HepG2 (cell line): Measurements from ENCODE around the gene RERE. TPM values are rescaled to one million over a fixed set of nuclear protein-coding genes. Genes with fewer than 3 reads are reported as not detected.

ENCODE experiments used
- ATAC-seq: fragments of 200-7000 bp; cut with Tn5 transposase; 3 replicates; pipeline ENCODE4 v1.9.1; 2020; ENCODE audit warnings: mild to moderate bottlenecking, moderate library complexity
- BruUV-seq: library from RNA; stranded (reverse); fragments of 400-500 nt; replicated peaks from 2 replicates; lab custom pipeline; 2021; lab: Mats Ljungman, UMichigan
- CTCF ChIA-PET: fragments of 300-600 bp; formaldehyde crosslinking; extraction: SDS; loops from one replicate; lab custom pipeline; 2021; ENCODE audit warnings: low total read pairs, inconsistent platforms, low intra/inter-chr PET ratio; lab: Yijun Ruan, JAX
- POLR2A ChIA-PET: fragments of 350-600 bp; sonication (Branson Sonifier 250); formaldehyde crosslinking; loops from one replicate; lab custom pipeline; 2020; ENCODE audit warnings: antibody characterized with exemption, inconsistent platforms; lab: Yijun Ruan, JAX
- DNase-seq: peaks from one replicate; pipeline ENCODE4 v3.0.0-alpha.2; 2015; ENCODE audit warnings: low spot score
- FAIRE-seq: peaks from 3 replicates; lab custom pipeline; 2011; peaks lifted over from hg19 to GRCh38; lab: Jason Lieb, UNC
- H2AFZ ChIP-seq: one replicate; pipeline ENCODE4 v1.6.1; 2011; ENCODE audit warnings: low read length, inconsistent platforms
- H3K27ac ChIP-seq: fragments of 300-600 bp; 3 replicates; pipeline ENCODE4 v1.8.0; 2011; ENCODE audit warnings: mixed run types, mild to moderate bottlenecking, mixed read lengths, low read length, inconsistent platforms; ENCODE audit not compliant: insufficient read depth; ENCODE audit errors: extremely low read length
- H3K27me3 ChIP-seq, 2 experiments: fragments of 200-600 bp in 1 of 2; 2 replicates in 1 of 2; 3 replicates in 1 of 2; pipeline versions ENCODE4 v1.6.0 to v1.8.0; 2011; ENCODE audit warnings: low read length in 2 of 2, mild to moderate bottlenecking in 2 of 2, moderate library complexity in 2 of 2, inconsistent platforms in 1 of 2; ENCODE audit not compliant: insufficient read depth in 2 of 2, control insufficient read depth in 1 of 2
- H3K36me3 ChIP-seq, 2 experiments: fragments of 200-600 bp in 1 of 2; replicated peaks in 1 of 2; 2 replicates in 1 of 2; 3 replicates in 1 of 2; pipeline versions ENCODE4 v1.5.1 to v1.8.0; 2011; ENCODE audit warnings: low read length in 2 of 2, inconsistent platforms in 1 of 2; ENCODE audit not compliant: insufficient read depth in 2 of 2, control insufficient read depth in 1 of 2
- H3K4me1 ChIP-seq: 2 replicates; pipeline ENCODE4 v1.5.1; 2012; ENCODE audit warnings: low read length, inconsistent platforms; ENCODE audit not compliant: insufficient read depth
- H3K4me2 ChIP-seq: 2 replicates; pipeline ENCODE4 v1.6.0; 2011; ENCODE audit warnings: low read depth, low read length, inconsistent platforms
- H3K4me3 ChIP-seq, 3 experiments: fragments of 200-600 bp in 1 of 3; sonication (generic), shearing (Covaris generic) in 1 of 3; replicated peaks in 1 of 3; 2 replicates each; pipeline ENCODE4 v1.5.1; 2011 to 2016; ENCODE audit warnings: low read length in 3 of 3, inconsistent platforms in 2 of 3, low read depth in 2 of 3, mild to moderate bottlenecking in 2 of 3, control low read depth in 1 of 3, mixed read lengths in 1 of 3; ENCODE audit not compliant: insufficient read depth in 1 of 3
- H3K79me2 ChIP-seq: one replicate; pipeline ENCODE4 v1.6.1; 2011; ENCODE audit warnings: low read length, inconsistent platforms; ENCODE audit not compliant: insufficient read depth
- H3K9ac ChIP-seq: 2 replicates; pipeline ENCODE4 v1.6.0; 2011; ENCODE audit warnings: mild to moderate bottlenecking, low read depth, low read length, inconsistent platforms; ENCODE audit not compliant: insufficient read depth
- H3K9me3 ChIP-seq: 2 replicates; pipeline ENCODE4 v1.5.1; 2012; ENCODE audit warnings: mild to moderate bottlenecking, low read length
- H4K20me1 ChIP-seq: 2 replicates; pipeline ENCODE4 v1.6.0; 2011; ENCODE audit warnings: inconsistent platforms, mild to moderate bottlenecking, low read length, moderate library complexity; ENCODE audit not compliant: insufficient read depth
- FOXC1 ChIP-seq: sonication (generic); formaldehyde crosslinking; IDR thresholded peaks from 2 replicates; pipeline ENCODE4 v1.8.0; 2022; ENCODE audit warnings: mild to moderate bottlenecking, missing genetic modification reagents, borderline replicate concordance
- JDP2 ChIP-seq: sonication (generic); formaldehyde crosslinking; IDR thresholded peaks from 2 replicates; pipeline ENCODE4 v1.8.1; 2022; ENCODE audit warnings: missing genetic modification reagents, borderline replicate concordance
- KDM2A ChIP-seq: sonication (generic); formaldehyde crosslinking; IDR thresholded peaks from 2 replicates; pipeline ENCODE4 v1.4.0; 2020; ENCODE audit warnings: low read depth, missing genetic modification reagents, borderline replicate concordance
- MAF1 ChIP-seq: sonication (generic); formaldehyde crosslinking; IDR thresholded peaks from 2 replicates; pipeline ENCODE4 v1.5.0; 2020; ENCODE audit warnings: missing genetic modification reagents, borderline replicate concordance
- MXI1 ChIP-seq: IDR thresholded peaks from 3 replicates; pipeline ENCODE4 v1.6.1; 2012; ENCODE audit warnings: low read depth, low read length, inconsistent platforms, borderline replicate concordance
- RBFOX2 ChIP-seq: fragments of 200-400 bp; formaldehyde crosslinking; IDR thresholded peaks from 2 replicates; pipeline ENCODE4 v1.6.1; 2017; ENCODE audit warnings: low read depth, mild to moderate bottlenecking, low read length
- SATB2 ChIP-seq: sonication (generic); formaldehyde crosslinking; IDR thresholded peaks from 2 replicates; pipeline ENCODE4 v1.5.0; 2020; ENCODE audit warnings: missing genetic modification reagents
- SSRP1 ChIP-seq: IDR thresholded peaks from 2 replicates; pipeline ENCODE4 v1.6.1; 2016; ENCODE audit warnings: control low read depth
- TBX3 ChIP-seq: fragments of 450-650 bp; IDR thresholded peaks from 2 replicates; pipeline ENCODE4 v1.6.1; 2017; ENCODE audit warnings: antibody characterized with exemption, mild to moderate bottlenecking, inconsistent platforms, borderline replicate concordance
- ZKSCAN5 ChIP-seq: sonication (generic); formaldehyde crosslinking; IDR thresholded peaks from 2 replicates; pipeline ENCODE4 v1.5.1; 2020; ENCODE audit warnings: mild to moderate bottlenecking, missing genetic modification reagents
- ZNF274 ChIP-seq: sonication (generic); formaldehyde crosslinking; IDR thresholded peaks from 2 replicates; pipeline ENCODE4 v1.5.1; 2020; ENCODE audit warnings: mild to moderate bottlenecking, missing genetic modification reagents
- ZNF367 ChIP-seq: sonication (generic); formaldehyde crosslinking; IDR thresholded peaks from 2 replicates; pipeline ENCODE4 v1.4.0; 2020; ENCODE audit warnings: missing genetic modification reagents, borderline replicate concordance
- ZNF569 ChIP-seq: sonication (generic); formaldehyde crosslinking; IDR thresholded peaks from 2 replicates; pipeline ENCODE4 v1.5.0; 2020; ENCODE audit warnings: mild to moderate bottlenecking, missing genetic modification reagents, moderate library complexity, borderline replicate concordance
- ZNF747 ChIP-seq: sonication (generic); formaldehyde crosslinking; IDR thresholded peaks from 2 replicates; pipeline ENCODE4 v1.8.1; 2023; ENCODE audit warnings: missing genetic modification reagents, mild to moderate bottlenecking, borderline replicate concordance
- WGBS: methylation state at CpG from one replicate; pipeline ENCODE4 v1.1.6; 2017; ENCODE audit warnings: low lambda C conversion rate; 5-methylcytosine and 5-hydroxymethylcytosine counted together
- in situ Hi-C: cut with HindIII; loops from 2 replicates; pipeline ENCODE4 v1.10.0; 2017; ENCODE audit warnings: low pct_unique_long_range_greater_than_20kb; ENCODE audit not compliant: extremely low pct_ligation_motif_present
- intact Hi-C: fragments of 100-400 bp; cut with micrococcal nuclease; formaldehyde crosslinking; loops from one replicate; pipeline ENCODE4 v1.10.0; 2022; ENCODE audit not compliant: unreplicated experiment
- polyA plus RNA-seq, 8 experiments: library from polyadenylated mRNA; depleted of rRNA in 3 of 8; stranded (reverse) in 7 of 8; unstranded in 1 of 8; fragments of >200 nt; fragmentation: Illumina TruSeq in 4 of 8; extraction: Trizol in 4 of 8; gene quantifications; 2 replicates each; pipeline versions ENCODE4 v1.2.1 to v1.2.3, GENCODE V29; 2011 to 2016; ENCODE audit warnings: low read depth in 4 of 8, missing spikeins in 1 of 8, mixed read lengths in 1 of 8; ENCODE audit not compliant: insufficient read depth in 1 of 8
- total RNA-seq, 5 experiments: library from RNA; depleted of rRNA; stranded (reverse); fragments of >200 nt; fragmentation: Illumina TruSeq; extraction: Trizol; gene quantifications; 2 replicates each; pipeline ENCODE4 v1.2.3, GENCODE V29; 2016; ENCODE audit warnings: low read depth in 1 of 5
- TF ChIP-seq, protein P1 (sequence below): sonication (generic); formaldehyde crosslinking; IDR thresholded peaks from 2 replicates; pipeline ENCODE4 v1.4.0; 2020; ENCODE audit warnings: missing genetic modification reagents
- TF ChIP-seq, protein P2 (sequence below): sonication (generic); formaldehyde crosslinking; IDR thresholded peaks from 2 replicates; pipeline ENCODE4 v1.5.1; 2020; ENCODE audit warnings: missing genetic modification reagents, mild to moderate bottlenecking, borderline replicate concordance

Gene RERE
- total and polyA plus RNA-seq, 2 of the 13 experiments (the other 11 are each of a cell fraction or from before 2014, with no cell fraction given) = 18.3 to 21.9 TPM

DNA sequence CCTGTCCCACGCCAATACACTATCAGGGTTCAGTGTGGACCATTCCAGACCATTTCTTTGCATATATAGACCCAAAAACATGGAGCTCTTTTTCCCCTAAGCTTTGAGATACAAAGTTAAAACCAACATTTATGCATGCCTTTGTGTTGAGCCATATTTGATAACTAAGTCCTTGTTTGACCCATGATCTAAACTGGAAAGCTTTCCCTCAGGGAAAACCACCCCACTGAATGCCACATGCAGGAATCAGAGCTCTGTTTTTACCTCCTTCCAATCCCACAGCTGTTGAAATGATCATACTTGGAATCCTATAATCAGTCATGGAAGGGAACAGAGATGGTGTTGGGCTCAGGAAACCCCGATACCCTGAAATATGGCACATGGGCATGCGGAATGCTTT lies 514.3 kb downstream of the RERE start:
- Histone ChIP-seq H3K4me2 (no peak overlapping the region), H2AFZ (no peak overlapping the region), H4K20me1 (no peaks in the 10 kb centered on the region), H3K36me3 (no peaks in the 10 kb centered on the region), H3K9me3 (no peaks in the 10 kb centered on the region), H3K79me2 (no peaks in the 10 kb centered on the region)
- ATAC-seq (no peak), DNase-seq (no peak)
- intact Hi-C loops = no loop called here
- WGBS = 95% methylated on average over 3 of the region's 3 CpGs
- in situ Hi-C loops = no loop called here
- TF ChIP-seq MXI1 (no peak), TBX3 (no peak), ZNF747 (CRISPR knock-in tag) (no peak), RBFOX2 (no peak), JDP2 (CRISPR knock-in tag) (no peak), ZNF274 (CRISPR knock-in tag) (no peak), MAF1 (no peak), ZNF569 (CRISPR knock-in tag) (no peak), SSRP1 (CRISPR knock-in tag) (no peak), SATB2 (CRISPR knock-in tag) (no peak), FOXC1 (CRISPR knock-in tag) (no peak), ZNF367 (CRISPR knock-in tag) (no peak), ZKSCAN5 (no peak), KDM2A (CRISPR knock-in tag) (no peak)
- TF ChIP-seq, protein P1, sequence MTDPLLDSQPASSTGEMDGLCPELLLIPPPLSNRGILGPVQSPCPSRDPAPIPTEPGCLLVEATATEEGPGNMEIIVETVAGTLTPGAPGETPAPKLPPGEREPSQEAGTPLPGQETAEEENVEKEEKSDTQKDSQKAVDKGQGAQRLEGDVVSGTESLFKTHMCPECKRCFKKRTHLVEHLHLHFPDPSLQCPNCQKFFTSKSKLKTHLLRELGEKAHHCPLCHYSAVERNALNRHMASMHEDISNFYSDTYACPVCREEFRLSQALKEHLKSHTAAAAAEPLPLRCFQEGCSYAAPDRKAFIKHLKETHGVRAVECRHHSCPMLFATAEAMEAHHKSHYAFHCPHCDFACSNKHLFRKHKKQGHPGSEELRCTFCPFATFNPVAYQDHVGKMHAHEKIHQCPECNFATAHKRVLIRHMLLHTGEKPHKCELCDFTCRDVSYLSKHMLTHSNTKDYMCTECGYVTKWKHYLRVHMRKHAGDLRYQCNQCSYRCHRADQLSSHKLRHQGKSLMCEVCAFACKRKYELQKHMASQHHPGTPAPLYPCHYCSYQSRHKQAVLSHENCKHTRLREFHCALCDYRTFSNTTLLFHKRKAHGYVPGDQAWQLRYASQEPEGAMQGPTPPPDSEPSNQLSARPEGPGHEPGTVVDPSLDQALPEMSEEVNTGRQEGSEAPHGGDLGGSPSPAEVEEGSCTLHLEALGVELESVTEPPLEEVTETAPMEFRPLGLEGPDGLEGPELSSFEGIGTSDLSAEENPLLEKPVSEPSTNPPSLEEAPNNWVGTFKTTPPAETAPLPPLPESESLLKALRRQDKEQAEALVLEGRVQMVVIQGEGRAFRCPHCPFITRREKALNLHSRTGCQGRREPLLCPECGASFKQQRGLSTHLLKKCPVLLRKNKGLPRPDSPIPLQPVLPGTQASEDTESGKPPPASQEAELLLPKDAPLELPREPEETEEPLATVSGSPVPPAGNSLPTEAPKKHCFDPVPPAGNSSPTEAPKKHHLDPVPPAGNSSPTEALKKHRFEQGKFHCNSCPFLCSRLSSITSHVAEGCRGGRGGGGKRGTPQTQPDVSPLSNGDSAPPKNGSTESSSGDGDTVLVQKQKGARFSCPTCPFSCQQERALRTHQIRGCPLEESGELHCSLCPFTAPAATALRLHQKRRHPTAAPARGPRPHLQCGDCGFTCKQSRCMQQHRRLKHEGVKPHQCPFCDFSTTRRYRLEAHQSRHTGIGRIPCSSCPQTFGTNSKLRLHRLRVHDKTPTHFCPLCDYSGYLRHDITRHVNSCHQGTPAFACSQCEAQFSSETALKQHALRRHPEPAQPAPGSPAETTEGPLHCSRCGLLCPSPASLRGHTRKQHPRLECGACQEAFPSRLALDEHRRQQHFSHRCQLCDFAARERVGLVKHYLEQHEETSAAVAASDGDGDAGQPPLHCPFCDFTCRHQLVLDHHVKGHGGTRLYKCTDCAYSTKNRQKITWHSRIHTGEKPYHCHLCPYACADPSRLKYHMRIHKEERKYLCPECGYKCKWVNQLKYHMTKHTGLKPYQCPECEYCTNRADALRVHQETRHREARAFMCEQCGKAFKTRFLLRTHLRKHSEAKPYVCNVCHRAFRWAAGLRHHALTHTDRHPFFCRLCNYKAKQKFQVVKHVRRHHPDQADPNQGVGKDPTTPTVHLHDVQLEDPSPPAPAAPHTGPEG (CRISPR knock-in tag) = no peak
- TF ChIP-seq, protein P2, sequence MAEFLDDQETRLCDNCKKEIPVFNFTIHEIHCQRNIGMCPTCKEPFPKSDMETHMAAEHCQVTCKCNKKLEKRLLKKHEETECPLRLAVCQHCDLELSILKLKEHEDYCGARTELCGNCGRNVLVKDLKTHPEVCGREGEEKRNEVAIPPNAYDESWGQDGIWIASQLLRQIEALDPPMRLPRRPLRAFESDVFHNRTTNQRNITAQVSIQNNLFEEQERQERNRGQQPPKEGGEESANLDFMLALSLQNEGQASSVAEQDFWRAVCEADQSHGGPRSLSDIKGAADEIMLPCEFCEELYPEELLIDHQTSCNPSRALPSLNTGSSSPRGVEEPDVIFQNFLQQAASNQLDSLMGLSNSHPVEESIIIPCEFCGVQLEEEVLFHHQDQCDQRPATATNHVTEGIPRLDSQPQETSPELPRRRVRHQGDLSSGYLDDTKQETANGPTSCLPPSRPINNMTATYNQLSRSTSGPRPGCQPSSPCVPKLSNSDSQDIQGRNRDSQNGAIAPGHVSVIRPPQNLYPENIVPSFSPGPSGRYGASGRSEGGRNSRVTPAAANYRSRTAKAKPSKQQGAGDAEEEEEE (CRISPR knock-in tag) = no peak
- TF ChIP-seq, all 625 proteins: peak for 0
- BruUV-seq = no TSS peak
- Histone ChIP-seq H3K4me3 (no peak overlapping the region), H3K4me1 (peaks cover 19% of the 10 kb centered on the region), H3K9ac (no peak overlapping the region), H3K27me3 (no peaks in the 10 kb centered on the region), H3K27ac (no peak overlapping the region)
- FAIRE-seq = no peak
- CTCF ChIA-PET = no interaction called here
- POLR2A ChIA-PET = interaction anchor here (0.8 to 2.0 kb wide), 4 partner anchors 11 to 276 kb away, joined by 3 to 5 read pairs (median 4); no protein-coding TSS in a partner anchor
